Activated T-cell treated with anti-CD3 and anti-CD28 coated beads, Interleukin-2, amount 50 U/mL, for 4 hours (primary cell): ENCODE data around the gene SHBG. TPM values are rescaled to one million over a fixed set of nuclear protein-coding genes. Genes with fewer than 3 reads are reported as not detected.
A peak's percentile ranks its signal among the peaks of the same experiment; 100 is the strongest.

Experiments used
- ATAC-seq, 2 donors: fragments of 200-7000 bp; cut with Tn5 transposase; one replicate each; pipeline ENCODE4 v1.10.0; 2021
- DNase-seq: peaks from one replicate; pipeline ENCODE4 v3.0.0-alpha.2; 2020
- H3K27me3 Mint-ChIP-seq: one replicate; pipeline ENCODE4 v1.8.0; 2021; ENCODE audit warnings: low read depth, mixed read lengths
- H3K36me3 Mint-ChIP-seq: one replicate; pipeline ENCODE4 v1.8.0; 2022; ENCODE audit warnings: mixed read lengths; ENCODE audit not compliant: insufficient read depth
- H3K4me1 Mint-ChIP-seq: one replicate; pipeline ENCODE4 v1.8.0; 2021; ENCODE audit warnings: low read depth, mixed read lengths
- H3K4me3 Mint-ChIP-seq: one replicate; pipeline ENCODE4 v1.8.0; 2021; ENCODE audit warnings: mild to moderate bottlenecking, moderate library complexity, mixed read lengths
- H3K9me3 Mint-ChIP-seq: one replicate; pipeline ENCODE4 v1.8.0; 2021; ENCODE audit warnings: mixed read lengths
- total RNA-seq, 3 donors: library from RNA; stranded (reverse); gene quantifications; one replicate each; pipeline ENCODE4 v1.2.1, GENCODE V29; 2021

The SHBG gene
- total RNA-seq, result not detected

DNA sequence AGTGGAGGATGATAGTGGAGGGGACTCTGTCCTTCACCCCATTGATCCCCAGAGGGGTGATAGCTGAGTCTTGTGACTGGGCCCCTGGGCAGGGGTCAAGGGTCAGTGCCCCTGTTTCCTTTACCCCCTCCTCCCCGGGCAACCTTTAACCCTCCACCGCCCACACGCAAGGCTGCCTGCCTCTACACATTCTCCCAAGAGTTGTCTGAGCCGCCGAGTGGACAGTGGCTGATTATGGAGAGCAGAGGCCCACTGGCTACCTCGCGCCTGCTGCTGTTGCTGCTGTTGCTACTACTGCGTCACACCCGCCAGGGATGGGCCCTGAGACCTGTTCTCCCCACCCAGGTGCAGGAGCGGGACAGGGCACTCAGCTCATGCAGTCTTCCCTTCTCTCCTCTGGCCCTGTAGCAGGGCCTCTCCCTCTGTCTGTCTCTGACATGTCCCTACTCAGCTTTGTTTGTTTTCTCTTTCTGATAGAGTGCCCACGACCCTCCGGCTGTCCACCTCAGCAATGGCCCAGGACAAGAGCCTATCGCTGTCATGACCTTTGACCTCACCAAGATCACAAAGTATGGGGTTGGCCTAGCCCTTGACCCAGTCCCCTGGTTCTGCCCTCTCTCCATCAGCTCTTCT, at the start of gene SHBG:
Gene SHBG, plus strand, starts transcription at position 197 of the 633 bp plus-strand sequence. Its CDS starts 38 bp downstream, at position 235.
- no peaks in the 10 kb centered on the region for H3K9me3 Mint-ChIP-seq
- H3K36me3 Mint-ChIP-seq, result no peaks in the 10 kb centered on the region
- peaks cover 17% of the 10 kb centered on the region for H3K4me1 Mint-ChIP-seq
- no peaks in the 10 kb centered on the region for H3K27me3 Mint-ChIP-seq
- DNase-seq, result no peak
- H3K4me3 Mint-ChIP-seq, result no peak within 1 kb of the TSS
- no peak for ATAC-seq

DNA sequence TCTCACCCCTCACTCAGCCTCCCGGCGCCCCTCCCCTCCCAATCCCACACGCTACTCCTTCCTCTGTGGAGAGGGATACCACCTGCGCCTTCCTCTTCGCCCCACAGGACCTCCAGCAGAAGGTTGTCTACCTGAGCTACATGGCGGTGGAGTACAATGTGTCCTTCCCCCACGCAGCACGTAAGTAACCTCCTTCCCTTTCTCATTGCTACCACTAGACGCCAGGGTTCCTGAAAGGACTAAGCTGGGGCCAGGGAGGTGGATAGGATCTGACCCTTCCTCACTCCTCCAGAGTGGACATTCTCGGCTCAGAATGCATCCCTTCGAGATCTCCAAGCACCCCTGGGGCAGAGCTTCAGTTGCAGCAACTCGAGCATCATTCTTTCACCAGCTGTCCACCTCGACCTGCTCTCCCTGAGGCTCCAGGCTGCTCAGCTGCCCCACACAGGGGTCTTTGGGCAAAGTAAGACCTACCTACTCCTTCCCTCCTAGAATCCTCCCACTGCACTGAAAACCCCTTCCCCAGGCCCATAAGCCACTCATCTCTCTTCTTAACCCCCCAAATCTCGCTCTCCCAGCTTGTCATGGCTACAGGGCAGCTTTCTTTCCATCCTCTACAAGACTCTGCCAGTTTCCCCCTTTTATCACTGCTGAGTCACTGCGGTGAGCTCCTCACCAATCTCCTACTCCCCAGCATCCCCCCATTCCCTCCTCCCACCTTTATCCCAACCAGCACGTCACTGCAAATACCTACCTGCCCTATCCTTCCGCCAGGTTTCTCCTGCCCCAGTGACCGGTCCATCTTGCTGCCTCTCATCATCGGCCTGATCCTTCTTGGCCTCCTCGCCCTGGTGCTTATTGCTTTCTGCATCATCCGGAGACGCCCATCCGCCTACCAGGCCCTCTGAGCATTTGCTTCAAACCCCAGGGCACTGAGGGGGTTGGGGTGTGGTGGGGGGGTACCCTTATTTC, 49.0 kb upstream of the SHBG start:
- DNase-seq (no peak), ATAC-seq (no peak)
- H3K27me3 Mint-ChIP-seq, result no peaks in the 10 kb centered on the region
- peaks cover 40% of the 10 kb centered on the region for H3K36me3 Mint-ChIP-seq
- H3K4me1 Mint-ChIP-seq, result peaks cover 77% of the 10 kb centered on the region
- H3K4me3 Mint-ChIP-seq, result peak overlapping the region; percentile 6
- no peaks in the 10 kb centered on the region for H3K9me3 Mint-ChIP-seq

- no peak for ATAC-seq
- H3K4me3 Mint-ChIP-seq, result peak overlapping the region; percentile 95
- DNase-seq, result no peak
- no peaks in the 10 kb centered on the region for H3K27me3 Mint-ChIP-seq
- H3K36me3 Mint-ChIP-seq, result peaks cover 28% of the 10 kb centered on the region
- peaks cover 60% of the 10 kb centered on the region for H3K4me1 Mint-ChIP-seq
- H3K9me3 Mint-ChIP-seq, result no peaks in the 10 kb centered on the region
Measured at GRCh38 chr17:7582396-7583252, 47.3 kb upstream of the SHBG start.

DNA sequence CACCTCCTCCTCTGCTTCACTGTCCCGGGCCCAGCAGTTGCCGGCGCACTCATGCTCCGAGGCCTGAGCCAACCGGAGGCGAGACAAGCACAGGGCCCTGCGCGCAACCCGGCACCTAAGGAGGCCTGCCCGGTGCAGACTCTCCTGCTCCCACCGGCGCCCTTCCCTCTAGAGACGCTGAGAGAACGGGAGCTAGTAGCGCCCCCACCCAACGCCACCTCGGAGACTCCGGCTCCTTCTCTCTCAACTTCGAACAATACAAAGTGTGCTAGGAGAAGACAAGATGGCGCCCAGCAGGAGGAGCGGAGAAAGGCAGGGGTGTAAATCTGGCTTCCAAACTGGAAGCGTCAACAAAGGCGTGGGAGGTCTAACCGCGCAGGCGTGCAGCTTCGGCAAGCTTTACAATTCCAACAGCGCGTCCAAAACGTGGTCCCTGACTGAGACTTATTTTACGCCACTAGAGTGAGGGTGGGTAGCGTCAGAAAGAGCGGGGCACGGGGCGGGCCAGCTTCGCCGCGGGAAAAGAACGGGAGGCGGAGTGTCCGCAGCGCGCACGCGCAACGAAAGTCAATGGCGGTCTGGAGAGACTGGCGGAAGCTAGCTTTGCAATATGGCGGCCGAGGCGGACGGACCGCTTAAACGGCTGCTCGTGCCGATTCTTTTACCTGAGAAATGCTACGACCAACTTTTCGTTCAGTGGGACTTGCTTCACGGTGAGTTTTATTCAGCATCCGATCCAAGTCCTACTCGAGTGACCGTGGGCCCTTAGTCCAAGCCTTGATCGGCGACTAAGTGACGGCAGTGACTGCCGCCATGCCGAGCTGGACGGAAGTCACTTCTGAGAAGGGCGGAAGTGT, 46.5 kb upstream of the SHBG start, which contains the start of gene MPDU1:
Gene MPDU1, plus strand, starts transcription at position 600 of the 857 bp plus-strand sequence. Its CDS starts 11 bp downstream, at position 611.
- Mint-ChIP-seq H3K4me1 (peaks cover 51% of the 10 kb centered on the region), H3K9me3 (no peaks in the 10 kb centered on the region), H3K4me3 (peak within 1 kb of the TSS; percentile 95), H3K36me3 (peaks cover 27% of the 10 kb centered on the region), H3K27me3 (no peaks in the 10 kb centered on the region)
- DNase-seq, result peak; percentile 93
- ATAC-seq, result peak; percentile 69 to 71

DNA sequence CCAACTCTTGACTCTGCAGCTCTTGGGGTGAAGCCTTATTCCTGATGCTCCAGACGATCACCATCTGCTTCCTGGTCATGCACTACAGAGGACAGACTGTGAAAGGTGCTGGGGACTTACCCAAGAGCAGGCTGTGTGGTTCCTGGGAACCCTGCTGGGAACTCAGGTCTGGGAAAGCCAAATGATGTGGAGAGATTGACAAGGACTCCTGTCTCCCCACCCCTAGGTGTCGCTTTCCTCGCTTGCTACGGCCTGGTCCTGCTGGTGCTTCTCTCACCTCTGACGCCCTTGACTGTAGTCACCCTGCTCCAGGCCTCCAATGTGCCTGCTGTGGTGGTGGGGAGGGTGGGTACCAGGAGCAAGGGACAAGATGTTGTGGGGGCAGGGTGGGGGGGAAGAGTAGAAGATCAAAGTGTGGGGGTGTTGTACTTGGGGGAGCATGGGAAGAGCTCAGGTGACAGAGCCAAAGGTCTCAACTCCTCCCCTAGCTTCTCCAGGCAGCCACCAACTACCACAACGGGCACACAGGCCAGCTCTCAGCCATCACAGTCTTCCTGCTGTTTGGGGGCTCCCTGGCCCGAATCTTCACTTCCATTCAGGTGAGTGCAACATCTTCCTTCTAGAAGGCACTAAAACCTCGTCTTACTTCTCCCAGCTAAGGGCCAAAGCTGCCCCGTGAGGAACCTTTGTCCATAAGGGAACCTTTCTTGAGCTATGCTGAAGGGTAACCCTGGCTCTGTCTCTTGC, 43.1 kb upstream of the SHBG start:
- ATAC-seq (no peak), DNase-seq (no peak)
- peaks cover 23% of the 10 kb centered on the region for H3K36me3 Mint-ChIP-seq
- no peaks in the 10 kb centered on the region for H3K9me3 Mint-ChIP-seq
- H3K27me3 Mint-ChIP-seq, result no peaks in the 10 kb centered on the region
- no peak overlapping the region for H3K4me3 Mint-ChIP-seq
- H3K4me1 Mint-ChIP-seq, result peaks cover 23% of the 10 kb centered on the region

- DNase-seq (no peak), ATAC-seq (no peak)
- Mint-ChIP-seq H3K36me3 (peaks cover 25% of the 10 kb centered on the region), H3K4me1 (peaks cover 17% of the 10 kb centered on the region), H3K4me3 (no peak overlapping the region), H3K9me3 (no peaks in the 10 kb centered on the region), H3K27me3 (no peaks in the 10 kb centered on the region)
Measured at GRCh38 chr17:7587420-7588151, 42.3 kb upstream of the SHBG start.

DNA sequence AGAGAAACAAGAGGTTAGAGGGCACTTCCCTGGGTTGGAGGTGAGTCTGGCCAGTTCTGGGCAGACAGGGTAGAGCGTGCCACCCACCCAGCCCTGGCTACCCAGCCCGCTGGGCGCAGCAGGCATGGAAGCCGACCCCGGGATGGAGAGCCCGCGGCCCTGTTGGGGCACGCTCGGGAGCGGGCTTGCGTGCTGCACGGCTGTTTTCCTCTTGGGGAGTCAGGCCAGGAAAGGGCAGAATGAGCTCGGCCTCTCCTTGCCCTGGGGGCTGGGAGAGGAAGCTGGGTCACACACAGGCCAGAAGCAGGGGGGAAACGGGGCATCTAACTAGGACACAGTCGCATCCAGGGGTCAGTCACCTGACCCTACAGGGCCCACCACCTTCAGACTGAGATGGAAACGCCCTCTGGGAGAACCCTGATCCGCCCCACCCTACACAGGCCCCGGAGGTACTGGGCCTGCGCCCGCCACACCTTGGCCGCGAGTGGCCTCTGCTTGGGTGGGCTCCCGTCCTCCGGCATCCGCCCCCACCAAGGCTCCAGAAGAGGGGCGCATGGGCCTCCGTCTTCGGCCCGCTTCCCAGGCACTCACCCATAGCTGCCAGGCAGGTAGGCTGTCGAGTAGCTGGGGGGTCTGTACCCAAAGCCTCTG, 41.3 kb upstream of the SHBG start:
- H3K4me3 Mint-ChIP-seq, result no peak overlapping the region

GRCh38 chr17:7589204-7589868, 40.6 kb upstream of the SHBG start:
- ATAC-seq (peak; percentile 83 to 86), DNase-seq (peak; percentile 66)
- Mint-ChIP-seq H3K4me1 (peaks cover 11% of the 10 kb centered on the region), H3K4me3 (no peak overlapping the region), H3K27me3 (no peaks in the 10 kb centered on the region), H3K36me3 (peaks cover 41% of the 10 kb centered on the region), H3K9me3 (no peaks in the 10 kb centered on the region)

More for the DNA sequence above, 41.3 kb upstream of the SHBG start:
- ATAC-seq (no peak), DNase-seq (no peak)
- Mint-ChIP-seq H3K9me3 (no peaks in the 10 kb centered on the region), H3K27me3 (no peaks in the 10 kb centered on the region), H3K36me3 (peaks cover 34% of the 10 kb centered on the region), H3K4me1 (peaks cover 11% of the 10 kb centered on the region)

DNA sequence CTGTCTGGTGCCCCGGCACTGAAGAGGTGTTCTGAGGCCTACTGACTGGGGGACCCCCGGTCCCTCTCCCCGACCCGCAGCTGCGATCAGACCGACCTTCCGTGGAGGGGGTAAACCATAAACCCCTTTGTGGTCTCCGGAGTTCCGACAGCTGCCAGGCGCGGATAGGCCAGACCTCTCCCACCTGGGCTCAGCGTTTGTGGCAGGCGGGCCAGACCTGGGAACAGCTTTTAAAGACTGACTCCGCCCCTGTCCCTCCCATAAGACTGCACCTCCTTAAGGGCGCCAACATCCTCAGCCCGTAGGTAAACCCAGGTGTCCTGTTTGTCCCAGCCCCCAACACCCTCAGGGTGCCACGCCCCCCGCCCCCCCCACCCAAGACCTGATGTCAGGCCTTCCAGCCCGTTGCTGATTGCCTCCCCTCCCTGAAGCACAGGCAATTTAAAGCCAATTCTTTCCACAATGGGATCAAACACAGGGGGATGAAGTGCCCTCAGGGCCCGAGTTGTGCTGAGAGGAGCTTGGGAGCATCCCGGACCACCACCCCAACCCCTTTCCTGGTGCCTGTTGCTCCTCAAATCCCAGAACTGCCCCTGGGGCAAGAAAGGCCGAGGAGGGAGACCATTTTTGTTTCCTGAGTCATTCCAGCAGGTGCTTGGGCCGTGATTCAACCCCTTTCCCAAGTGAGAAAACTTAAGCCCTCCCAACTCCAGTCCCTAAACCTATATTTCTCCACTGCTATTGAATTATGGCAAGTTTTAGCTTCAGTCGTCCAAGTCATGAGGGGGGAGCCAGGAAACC, 39.8 kb upstream of the SHBG start, which contains the start of gene SOX15:
Gene SOX15, minus strand, starts transcription at position 204 of the 801 bp plus-strand sequence. CDS start 418 bp downstream, outside the sequence.
- Mint-ChIP-seq H3K36me3 (peaks cover 40% of the 10 kb centered on the region), H3K9me3 (no peaks in the 10 kb centered on the region), H3K4me1 (peaks cover 3% of the 10 kb centered on the region), H3K27me3 (no peaks in the 10 kb centered on the region), H3K4me3 (no peak within 1 kb of the TSS)
- ATAC-seq (no peak), DNase-seq (no peak)

- H3K9me3 Mint-ChIP-seq, result no peaks in the 10 kb centered on the region
- peaks cover 1% of the 10 kb centered on the region for H3K4me1 Mint-ChIP-seq
- peaks cover 47% of the 10 kb centered on the region for H3K36me3 Mint-ChIP-seq
- DNase-seq (no peak), ATAC-seq (no peak)
- no peak overlapping the region for H3K4me3 Mint-ChIP-seq
- H3K27me3 Mint-ChIP-seq, result no peaks in the 10 kb centered on the region
Measured at GRCh38 chr17:7590743-7591142, 39.2 kb upstream of the SHBG start.

DNA sequence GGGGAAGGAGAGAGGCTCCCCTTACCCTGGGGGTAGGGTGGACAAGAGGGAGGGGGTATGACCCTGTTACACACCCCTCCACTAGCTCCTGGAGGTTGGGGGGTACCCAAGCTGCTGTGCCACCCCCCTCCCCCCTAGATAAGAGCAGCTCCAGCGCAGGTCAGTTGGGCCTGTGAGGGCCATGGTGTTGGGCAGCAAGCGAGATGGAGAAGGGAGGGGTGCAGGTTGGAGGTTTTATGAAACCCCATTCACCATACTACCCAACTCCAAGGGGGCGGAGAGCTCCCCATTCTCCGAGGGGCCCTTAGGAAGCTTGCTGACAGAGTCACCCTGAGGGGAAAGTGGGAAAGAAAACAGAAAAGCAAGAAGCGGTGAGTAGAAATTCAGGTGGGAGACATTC, 38.3 kb upstream of the SHBG start:
- no peak for ATAC-seq
- H3K27me3 Mint-ChIP-seq, result no peaks in the 10 kb centered on the region
- no peaks in the 10 kb centered on the region for H3K4me1 Mint-ChIP-seq
- no peak for DNase-seq
- peaks cover 52% of the 10 kb centered on the region for H3K36me3 Mint-ChIP-seq
- H3K4me3 Mint-ChIP-seq, result no peak overlapping the region
- H3K9me3 Mint-ChIP-seq, result no peaks in the 10 kb centered on the region
